CD4-positive, alpha-beta T cell treated with Interleukin-6 at 100 ng/mL for 8 hours (primary cell): Measurements from ENCODE around the gene RUNX3.

ENCODE experiments used
- DNase-seq: peaks from one replicate; pipeline ENCODE4 v3.0.0-alpha.2; 2020; ENCODE audit warnings: mixed read lengths, low spot score

RUNX3 gene

GRCh38 chr1:24881034-24881433 is 49.0 kb downstream of the RUNX3 start:
- no peak for DNase-seq

GRCh38 chr1:24878775-24879742 is 51.0 kb downstream of the RUNX3 start:
- DNase-seq: no peak

GRCh38 chr1:24878045-24878444 is 52.0 kb downstream of the RUNX3 start:
- DNase-seq: no peak

- DNase-seq: no peak
These were observed 54.0 kb downstream of the RUNX3 start for GRCh38 chr1:24875991-24876506.

- no peak for DNase-seq
These were observed 54.8 kb downstream of the RUNX3 start for GRCh38 chr1:24875257-24875656.

GRCh38 chr1:24874611-24875234 is 55.4 kb downstream of the RUNX3 start:
- DNase-seq: no peak

- DNase-seq: no peak
These were observed 56.0 kb downstream of the RUNX3 start for GRCh38 chr1:24874056-24874455.

GRCh38 chr1:24873148-24873547 is 56.9 kb downstream of the RUNX3 start:
- DNase-seq: no peak

- DNase-seq: no peak
These were observed 57.8 kb downstream of the RUNX3 start for GRCh38 chr1:24872061-24872850.

- DNase-seq: no peak
These were observed 58.7 kb downstream of the RUNX3 start for GRCh38 chr1:24871306-24871901.

GRCh38 chr1:24870551-24871195 is 59.4 kb downstream of the RUNX3 start:
- DNase-seq: no peak

GRCh38 chr1:24868016-24868875 is 61.8 kb downstream of the RUNX3 start:
- DNase-seq: no peak

GRCh38 chr1:24867084-24867870 is 62.8 kb downstream of the RUNX3 start:
- no peak for DNase-seq

GRCh38 chr1:24866211-24867083 is 63.6 kb downstream of the RUNX3 start:
- no peak for DNase-seq

GRCh38 chr1:24865587-24865986 is 64.5 kb downstream of the RUNX3 start:
- no peak for DNase-seq

GRCh38 chr1:24865168-24865567 is 64.9 kb downstream of the RUNX3 start:
- DNase-seq: no peak

- no peak for DNase-seq
These were observed 65.7 kb downstream of the RUNX3 start for GRCh38 chr1:24864370-24864777.

GRCh38 chr1:24862775-24863483 is 67.1 kb downstream of the RUNX3 start:
- no peak for DNase-seq
